Stimulated activated CD8-positive, alpha-beta memory T cell treated with anti-CD3 and anti-CD28 coated beads, Interleukin-12 subunit alpha, Interleukin-12 subunit beta, amount 100 ng/mL, for 4 hours (primary cell): ENCODE results near the gene CNIH3.
"Not testable (repeated sequence)": the region's sequence is repeated elsewhere in the genome, so short reads cannot be mapped to it uniquely, and the experiment has no call there.

Experiments used
- DNase-seq: peaks from one replicate; pipeline ENCODE4 v3.0.0-alpha.2; 2020; ENCODE audit warnings: low read depth

CNIH3 gene

GRCh38 chr1:224643653-224644052, 27.5 kb downstream of the CNIH3 start:
- no peak for DNase-seq

- DNase-seq: no peak
These were observed 28.5 kb downstream of the CNIH3 start for GRCh38 chr1:224644553-224645154.

- no peak for DNase-seq
These were observed 31.3 kb downstream of the CNIH3 start for GRCh38 chr1:224647449-224647848.

- no peak for DNase-seq
These were observed 34.2 kb downstream of the CNIH3 start for GRCh38 chr1:224650290-224650689.

- no peak for DNase-seq
These were observed 35.1 kb downstream of the CNIH3 start for GRCh38 chr1:224651188-224651587.

GRCh38 chr1:224656392-224656791, 40.3 kb downstream of the CNIH3 start:
- no peak for DNase-seq

GRCh38 chr1:224660074-224660473, 44.0 kb downstream of the CNIH3 start:
- DNase-seq: no peak

GRCh38 chr1:224662870-224663269, 46.8 kb downstream of the CNIH3 start:
- no peak for DNase-seq

GRCh38 chr1:224665016-224665415, 48.9 kb downstream of the CNIH3 start:
- no peak for DNase-seq

GRCh38 chr1:224666078-224666477, 50.0 kb downstream of the CNIH3 start:
- DNase-seq: no peak

- DNase-seq: no peak
These were observed 50.8 kb downstream of the CNIH3 start for GRCh38 chr1:224666913-224667312.

- no peak for DNase-seq
These were observed 52.9 kb downstream of the CNIH3 start for GRCh38 chr1:224668984-224669383.

- DNase-seq: no peak
These were observed 53.3 kb downstream of the CNIH3 start for GRCh38 chr1:224669403-224669802.

GRCh38 chr1:224670506-224670905, 54.4 kb downstream of the CNIH3 start:
- DNase-seq: no peak

GRCh38 chr1:224671076-224671475, 55.0 kb downstream of the CNIH3 start:
- no peak for DNase-seq

GRCh38 chr1:224673141-224673540, 57.0 kb downstream of the CNIH3 start:
- DNase-seq: no peak

GRCh38 chr1:224675590-224675989, 59.5 kb downstream of the CNIH3 start:
- DNase-seq: no peak

- no peak for DNase-seq
These were observed 60.4 kb downstream of the CNIH3 start for GRCh38 chr1:224676551-224676950.

- no peak for DNase-seq
These were observed 62.1 kb downstream of the CNIH3 start for GRCh38 chr1:224678168-224678567.

- no peak for DNase-seq
These were observed 63.5 kb downstream of the CNIH3 start for GRCh38 chr1:224679606-224680005.

GRCh38 chr1:224681816-224682215, 65.7 kb downstream of the CNIH3 start:
- DNase-seq: no peak

GRCh38 chr1:224683936-224684335, 67.8 kb downstream of the CNIH3 start:
- DNase-seq: no peak

- DNase-seq: no peak
These were observed 68.9 kb downstream of the CNIH3 start for GRCh38 chr1:224684979-224685425.

GRCh38 chr1:224686140-224686539, 70.0 kb downstream of the CNIH3 start:
- not testable (repeated sequence) for DNase-seq

- no peak for DNase-seq
These were observed 71.3 kb downstream of the CNIH3 start for GRCh38 chr1:224687465-224687864.
